ENCODE data around the gene CAMK1D.

The CAMK1D gene

GRCh38 chr10:12375076-12375504 is 25.7 kb downstream of the CAMK1D start:
- DNase-seq (ENCODE audit: low spot score): no peak

- no peak for DNase-seq (ENCODE audit: low spot score)
Measured at GRCh38 chr10:12376211-12376610, 26.9 kb downstream of the CAMK1D start.

GRCh38 chr10:12377658-12378290 is 28.4 kb downstream of the CAMK1D start:
- DNase-seq (ENCODE audit: low spot score): no peak

DNA sequence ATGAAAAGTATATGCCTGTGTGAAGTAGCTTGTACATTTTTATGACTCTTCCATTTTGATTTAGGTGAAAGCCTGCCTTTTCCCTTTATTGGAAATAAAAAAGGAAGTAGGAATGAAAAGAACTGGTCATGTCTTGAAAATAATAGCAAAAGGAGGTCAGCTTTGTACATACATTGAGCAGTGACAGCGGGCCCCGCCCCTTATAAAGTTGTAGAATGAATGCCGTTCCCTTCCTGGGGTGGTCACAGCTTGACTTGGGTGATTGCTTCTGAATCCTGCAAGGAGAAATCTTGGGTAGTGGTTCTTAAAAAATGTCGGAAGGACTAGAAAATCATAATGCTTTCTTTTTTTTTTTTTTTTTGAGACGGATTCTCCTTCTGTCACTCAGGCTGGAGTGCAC is 31.7 kb downstream of the CAMK1D start:
- no peak for DNase-seq (ENCODE audit: low spot score)

GRCh38 chr10:12381536-12382156 is 32.3 kb downstream of the CAMK1D start:
- no peak for DNase-seq (ENCODE audit: low spot score)

DNA sequence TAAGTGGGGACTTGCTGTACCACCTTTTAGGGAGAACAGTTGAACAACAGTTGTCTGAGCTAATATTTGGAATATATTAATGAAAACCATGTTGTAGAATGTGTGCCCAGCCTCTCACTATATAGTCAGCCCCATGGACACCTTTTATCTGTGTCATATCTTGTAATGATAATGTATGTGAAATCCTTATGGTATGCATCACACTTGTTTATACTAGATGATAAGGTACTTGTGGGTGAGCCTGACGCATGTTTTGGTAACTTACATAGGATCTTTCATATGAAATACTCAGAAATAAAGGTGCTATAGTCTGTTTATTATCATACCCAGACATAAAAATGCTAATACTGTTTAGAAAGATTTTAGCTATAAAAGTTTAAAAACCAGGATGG is 32.8 kb downstream of the CAMK1D start:
- no peak for DNase-seq (ENCODE audit: low spot score)

- no peak for DNase-seq (ENCODE audit: low spot score)
Measured at GRCh38 chr10:12382956-12383531, 33.7 kb downstream of the CAMK1D start.

DNA sequence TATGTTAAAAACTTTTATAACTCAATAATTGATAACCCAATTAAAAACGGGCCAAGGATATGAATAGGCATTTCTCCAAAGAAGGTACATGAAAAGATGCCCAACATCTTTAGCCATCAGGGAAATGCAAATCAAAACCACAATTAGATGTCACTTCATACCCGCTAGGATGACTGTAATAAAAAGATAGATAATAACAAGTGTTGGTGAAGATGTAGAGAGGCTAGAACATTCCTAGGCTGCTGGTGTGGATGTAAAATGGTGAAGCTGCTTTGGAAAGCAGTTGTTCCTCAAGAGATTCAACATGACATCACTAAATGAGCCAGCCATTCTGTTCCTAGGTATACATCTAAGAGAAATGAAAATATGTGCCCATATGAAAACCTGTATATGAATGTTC is 35.6 kb downstream of the CAMK1D start:
- DNase-seq (ENCODE audit: low spot score): no peak

- no peak for DNase-seq (ENCODE audit: low spot score)
Measured at GRCh38 chr10:12387561-12388210, 38.3 kb downstream of the CAMK1D start.

DNA sequence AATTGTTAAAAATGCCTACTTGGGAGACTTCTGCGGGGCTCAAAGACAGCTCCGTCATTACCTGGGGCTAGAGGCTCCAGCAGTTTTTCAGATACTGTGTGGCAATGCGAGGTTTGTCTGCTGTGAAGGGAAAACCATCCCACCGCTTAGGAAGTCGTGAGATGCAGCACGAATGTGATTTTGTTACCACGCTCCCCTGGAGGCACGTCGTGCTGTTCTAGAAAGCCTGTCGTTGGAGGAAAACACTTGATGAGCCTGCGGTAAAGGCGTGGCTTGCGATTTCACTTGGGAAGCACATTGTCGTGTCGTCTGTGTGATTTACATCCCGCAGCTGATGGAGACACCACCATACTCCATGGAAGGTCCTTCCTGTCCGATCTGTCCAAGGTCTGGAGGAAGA is 39.3 kb downstream of the CAMK1D start:
- DNase-seq (ENCODE audit: low spot score): no peak

DNA sequence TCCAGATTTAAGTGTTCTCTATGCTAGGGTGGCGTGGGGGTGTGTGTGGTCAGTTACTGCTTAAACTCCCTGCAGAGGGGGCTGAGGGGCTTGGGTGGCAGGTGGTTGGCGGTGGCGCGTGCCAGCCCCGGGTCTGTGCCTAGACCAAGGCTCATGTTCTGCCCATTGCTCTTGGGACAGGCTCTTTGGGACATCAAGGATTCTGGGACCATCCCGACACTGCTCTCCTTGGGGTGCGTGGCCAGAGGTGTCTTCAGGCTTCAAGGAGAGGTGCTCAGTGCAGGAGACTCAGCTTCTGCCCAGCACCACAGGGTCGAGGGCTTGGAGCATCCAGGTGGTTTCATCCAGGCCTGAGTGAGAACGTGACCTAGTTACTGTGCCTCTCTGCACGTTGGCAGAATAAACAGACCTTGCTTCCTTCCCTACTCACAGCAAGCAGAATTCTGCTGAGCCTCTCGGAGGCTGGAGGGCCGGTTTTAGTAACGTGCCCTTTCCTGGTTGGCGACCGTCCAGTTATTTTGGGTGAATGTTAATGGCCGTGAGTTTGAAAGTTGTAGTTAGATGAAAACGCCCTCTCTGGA is 39.9 kb downstream of the CAMK1D start:
- no peak for DNase-seq (ENCODE audit: low spot score)

- DNase-seq (ENCODE audit: low spot score): no peak
Measured at GRCh38 chr10:12390733-12391132, 41.4 kb downstream of the CAMK1D start.

- no peak for DNase-seq (ENCODE audit: low spot score)
Measured at GRCh38 chr10:12391206-12391605, 41.9 kb downstream of the CAMK1D start.

DNA sequence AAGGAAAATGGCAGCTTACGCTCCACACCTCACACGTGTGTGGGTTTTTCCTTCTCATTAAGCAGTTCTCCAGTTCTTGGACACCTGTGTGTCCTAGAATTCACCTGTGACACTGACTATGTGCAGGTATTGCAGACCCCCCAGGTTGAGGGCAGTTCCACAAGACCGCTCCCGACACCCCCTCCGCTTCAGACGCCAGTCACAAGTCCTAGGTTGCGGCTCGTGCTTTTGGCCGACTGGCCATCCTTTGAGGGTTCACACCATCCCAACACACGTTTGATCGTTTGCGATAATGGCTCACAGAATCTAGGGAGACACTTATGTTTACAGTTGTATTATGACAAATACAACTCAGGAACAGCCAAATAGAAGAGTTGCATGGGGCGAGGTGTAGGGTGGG is 44.5 kb downstream of the CAMK1D start:
- no peak for DNase-seq (ENCODE audit: low spot score)

- DNase-seq (ENCODE audit: low spot score): no peak
Measured at GRCh38 chr10:12394241-12395033, 45.1 kb downstream of the CAMK1D start.

- DNase-seq (ENCODE audit: low spot score): no peak
Measured at GRCh38 chr10:12396093-12396492, 46.7 kb downstream of the CAMK1D start.

GRCh38 chr10:12396567-12396966 is 47.2 kb downstream of the CAMK1D start:
- no peak for DNase-seq (ENCODE audit: low spot score)

DNA sequence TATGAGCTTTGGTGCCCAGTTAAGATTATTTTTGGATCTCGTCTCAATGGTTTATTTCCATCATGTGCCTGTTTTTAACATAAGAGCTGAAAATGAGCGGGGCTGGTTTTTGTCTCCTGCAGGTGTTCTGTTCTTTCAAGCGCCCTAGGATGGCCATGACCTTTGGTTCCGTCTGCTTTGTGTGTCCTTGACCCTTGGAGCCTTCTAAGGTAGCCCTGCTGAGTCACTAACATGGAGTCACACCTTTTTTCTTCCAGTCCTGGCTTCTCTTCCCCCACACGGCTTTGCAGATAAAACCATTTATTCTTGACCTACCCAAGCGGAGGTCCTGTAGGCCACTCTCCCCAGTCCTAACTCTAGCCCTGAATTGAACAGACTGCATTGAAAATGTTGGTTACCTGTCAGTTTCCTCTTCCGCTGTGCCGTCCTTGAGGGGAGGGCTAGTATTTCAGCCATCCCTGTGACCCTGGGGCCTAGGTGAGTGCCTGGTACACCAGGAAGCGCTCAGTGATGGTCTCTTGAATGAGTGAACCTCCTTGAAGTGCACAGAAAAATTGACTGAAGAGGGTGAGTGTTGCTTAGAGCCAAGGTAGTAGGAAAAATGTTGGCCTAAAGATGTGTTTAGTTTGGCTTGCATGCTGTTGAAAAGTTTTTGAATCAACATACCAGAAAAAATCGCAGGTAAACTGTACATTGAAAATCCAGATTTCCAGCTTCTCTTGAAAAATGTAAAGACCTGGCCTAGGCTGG is 48.0 kb downstream of the CAMK1D start:
- no peak for DNase-seq (ENCODE audit: low spot score)

DNA sequence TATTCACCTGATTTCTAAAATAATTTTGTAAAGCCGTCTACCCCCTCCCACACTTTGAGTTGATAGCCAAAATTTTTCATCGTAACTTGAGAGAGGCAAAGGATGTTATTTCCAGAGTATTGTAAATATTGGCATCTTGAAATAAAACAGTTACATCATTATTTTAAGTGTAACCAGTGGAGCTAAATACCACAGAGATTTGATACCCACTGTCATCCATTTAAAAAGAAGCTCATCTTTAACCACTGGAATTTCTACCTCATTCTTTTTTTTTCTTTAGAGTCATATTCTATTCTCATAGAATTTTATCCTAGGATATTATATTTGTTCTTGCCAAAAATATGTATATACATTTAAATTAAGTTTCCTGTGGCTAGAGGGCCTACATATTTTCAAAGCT is 48.6 kb downstream of the CAMK1D start:
- DNase-seq (ENCODE audit: low spot score): no peak

GRCh38 chr10:12400266-12400931 is 51.1 kb downstream of the CAMK1D start:
- no peak for DNase-seq (ENCODE audit: low spot score)

GRCh38 chr10:12401466-12401865 is 52.1 kb downstream of the CAMK1D start:
- DNase-seq (ENCODE audit: low spot score): no peak

Data from HuH-7.5 (cell line).